Measurements from ENCODE around the gene TNN.

The TNN gene

DNA sequence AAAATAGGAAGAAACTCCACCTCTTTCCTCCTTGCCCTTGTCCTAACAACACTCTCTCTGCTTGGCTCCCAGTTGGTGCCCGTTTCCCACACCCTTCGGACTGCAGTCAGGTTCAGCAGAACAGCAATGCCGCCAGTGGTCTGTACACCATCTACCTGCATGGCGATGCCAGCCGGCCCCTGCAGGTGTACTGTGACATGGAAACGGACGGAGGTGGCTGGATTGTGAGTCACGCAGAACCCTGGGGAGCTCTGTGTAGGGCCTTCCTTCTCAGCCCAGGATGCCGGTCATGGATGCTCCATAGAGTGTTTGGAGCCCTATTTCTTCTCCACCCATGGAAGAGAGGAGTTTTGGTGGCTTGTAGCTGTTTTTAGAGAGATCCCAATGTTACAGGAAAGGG lies 60.9 kb downstream of the TNN start:
- no peak overlapping the region for H3K27ac ChIP-seq
- TF ChIP-seq, protein P1, sequence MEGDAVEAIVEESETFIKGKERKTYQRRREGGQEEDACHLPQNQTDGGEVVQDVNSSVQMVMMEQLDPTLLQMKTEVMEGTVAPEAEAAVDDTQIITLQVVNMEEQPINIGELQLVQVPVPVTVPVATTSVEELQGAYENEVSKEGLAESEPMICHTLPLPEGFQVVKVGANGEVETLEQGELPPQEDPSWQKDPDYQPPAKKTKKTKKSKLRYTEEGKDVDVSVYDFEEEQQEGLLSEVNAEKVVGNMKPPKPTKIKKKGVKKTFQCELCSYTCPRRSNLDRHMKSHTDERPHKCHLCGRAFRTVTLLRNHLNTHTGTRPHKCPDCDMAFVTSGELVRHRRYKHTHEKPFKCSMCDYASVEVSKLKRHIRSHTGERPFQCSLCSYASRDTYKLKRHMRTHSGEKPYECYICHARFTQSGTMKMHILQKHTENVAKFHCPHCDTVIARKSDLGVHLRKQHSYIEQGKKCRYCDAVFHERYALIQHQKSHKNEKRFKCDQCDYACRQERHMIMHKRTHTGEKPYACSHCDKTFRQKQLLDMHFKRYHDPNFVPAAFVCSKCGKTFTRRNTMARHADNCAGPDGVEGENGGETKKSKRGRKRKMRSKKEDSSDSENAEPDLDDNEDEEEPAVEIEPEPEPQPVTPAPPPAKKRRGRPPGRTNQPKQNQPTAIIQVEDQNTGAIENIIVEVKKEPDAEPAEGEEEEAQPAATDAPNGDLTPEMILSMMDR (conservative IDR thresholded peaks at IDR 0.05), result no peak
- TF ChIP-seq ZFX (IDR thresholded peaks at IDR 0.05), result no peak

DNA sequence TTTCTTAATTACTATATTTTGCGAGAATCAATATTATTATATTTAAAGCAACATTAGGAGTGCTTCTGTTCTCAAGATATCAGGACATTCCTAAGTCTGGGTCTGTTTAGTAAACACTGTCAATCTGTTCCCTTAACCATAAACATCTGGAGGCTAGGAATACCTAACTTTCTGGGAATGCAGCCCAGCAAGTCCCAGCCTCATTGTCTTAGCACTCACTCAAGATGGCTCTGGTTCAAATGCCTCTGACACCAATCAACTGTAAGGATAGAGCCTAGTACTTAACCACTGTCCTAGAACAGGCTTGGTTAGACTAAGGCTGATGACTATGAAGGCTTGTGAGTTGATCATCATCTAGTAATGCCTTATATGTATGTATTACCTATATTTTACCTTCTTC lies 61.5 kb downstream of the TNN start:
- H3K27ac ChIP-seq, result no peak overlapping the region

DNA sequence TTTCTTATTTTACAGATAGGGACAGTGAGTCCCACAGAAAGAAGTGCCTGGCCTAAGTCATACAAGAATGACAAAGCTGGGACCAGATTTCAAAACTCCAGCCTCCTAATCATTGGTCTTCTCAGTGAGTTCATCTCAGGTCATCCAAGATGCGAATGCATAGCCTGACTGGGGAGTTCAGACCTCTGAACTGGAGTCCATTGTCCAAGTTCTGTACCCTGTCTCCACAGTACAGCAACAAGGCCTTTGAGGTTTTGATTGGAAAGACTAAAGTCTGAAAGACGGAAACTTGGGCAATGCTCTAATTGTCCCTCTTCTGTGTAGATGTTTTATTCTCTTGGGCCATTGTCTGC lies 62.0 kb downstream of the TNN start:
- TF ChIP-seq ZFX (IDR thresholded peaks at IDR 0.05), result no peak
- TF ChIP-seq, protein P1 (conservative IDR thresholded peaks at IDR 0.05), result no peak
- no peak overlapping the region for H3K27ac ChIP-seq

More for the DNA sequence above, 61.5 kb downstream of the TNN start:
- no peak for TF ChIP-seq ZFX (IDR thresholded peaks at IDR 0.05)
- TF ChIP-seq, protein P1 (conservative IDR thresholded peaks at IDR 0.05), result no peak

DNA sequence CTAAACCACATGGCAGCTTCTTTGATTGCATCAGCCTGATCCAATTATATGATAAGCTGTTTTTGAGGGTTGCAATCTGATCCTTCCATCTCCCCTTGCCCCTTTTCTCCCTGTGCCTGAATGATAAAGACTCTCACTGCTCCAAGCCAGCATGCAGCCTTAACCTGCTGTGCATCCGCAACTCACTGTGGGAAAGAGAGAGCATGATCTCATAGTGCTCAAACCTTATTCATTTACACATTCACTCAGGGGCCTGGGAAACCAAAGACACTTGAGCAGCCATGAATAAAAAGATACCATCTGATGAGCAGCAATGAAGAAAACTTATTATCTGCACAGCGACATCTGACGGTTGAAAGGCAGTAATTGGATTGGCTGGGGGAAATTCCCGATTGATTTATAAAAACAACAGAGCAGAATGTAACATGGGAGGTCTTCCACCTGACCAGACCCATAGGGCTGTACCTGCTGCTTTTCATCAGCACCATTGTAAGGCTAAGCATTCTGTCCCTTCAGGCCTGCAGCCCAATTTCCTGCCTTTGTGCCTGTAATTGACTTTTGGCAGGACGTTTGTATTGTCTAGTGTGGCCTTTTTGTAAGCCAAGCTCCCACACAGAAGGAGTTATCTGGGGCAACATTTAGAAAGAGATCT lies 62.5 kb downstream of the TNN start:
- no peak overlapping the region for H3K27ac ChIP-seq
- no peak for TF ChIP-seq ZFX (IDR thresholded peaks at IDR 0.05)
- TF ChIP-seq, protein P1 (conservative IDR thresholded peaks at IDR 0.05), result peak; percentile 16; the same call in 1 of the 2 replicates

DNA sequence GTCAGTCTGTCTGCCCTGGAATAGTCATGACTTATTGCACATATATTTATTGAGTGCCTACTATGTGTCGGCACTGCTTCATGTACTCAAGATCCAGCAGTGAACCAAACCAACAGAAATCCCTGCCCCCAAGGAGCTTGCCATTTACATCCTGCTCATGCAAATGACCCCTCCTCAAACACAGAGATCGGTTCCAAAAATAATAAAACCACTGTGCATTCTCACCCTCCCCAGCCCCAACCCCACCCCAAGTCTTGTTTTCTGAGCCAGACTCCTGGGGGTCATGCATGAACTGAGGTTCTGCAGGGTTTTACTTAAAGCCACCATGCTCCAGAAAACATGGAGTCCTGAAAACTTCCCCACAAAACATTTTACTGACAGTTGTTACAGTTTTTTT lies 63.0 kb downstream of the TNN start:
- TF ChIP-seq ZFX (IDR thresholded peaks at IDR 0.05), result no peak
- TF ChIP-seq, protein P1 (conservative IDR thresholded peaks at IDR 0.05), result no peak
- H3K27ac ChIP-seq, result no peak overlapping the region

DNA sequence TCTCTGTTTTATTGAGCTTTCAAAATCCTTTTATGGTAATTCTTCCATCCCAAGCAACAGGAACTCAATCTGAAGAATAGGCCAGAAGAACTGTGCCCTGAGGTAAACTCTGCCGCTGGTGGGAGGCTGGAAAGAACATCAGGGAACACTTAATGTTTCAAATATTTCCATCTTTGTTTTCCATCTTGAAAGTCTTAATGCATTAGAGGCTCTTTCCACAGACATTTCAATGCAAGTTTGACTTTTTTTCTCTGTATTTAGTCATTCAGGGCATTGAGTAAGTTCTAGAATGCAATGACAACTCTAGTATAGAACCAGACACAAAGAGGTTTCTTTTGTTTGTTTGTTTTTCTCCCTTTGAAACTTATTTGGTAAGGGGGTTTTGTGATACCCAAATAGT lies 63.5 kb downstream of the TNN start:
- TF ChIP-seq, protein P1 (conservative IDR thresholded peaks at IDR 0.05), result no peak
- TF ChIP-seq ZFX (IDR thresholded peaks at IDR 0.05), result no peak
- H3K27ac ChIP-seq, result no peak overlapping the region

DNA sequence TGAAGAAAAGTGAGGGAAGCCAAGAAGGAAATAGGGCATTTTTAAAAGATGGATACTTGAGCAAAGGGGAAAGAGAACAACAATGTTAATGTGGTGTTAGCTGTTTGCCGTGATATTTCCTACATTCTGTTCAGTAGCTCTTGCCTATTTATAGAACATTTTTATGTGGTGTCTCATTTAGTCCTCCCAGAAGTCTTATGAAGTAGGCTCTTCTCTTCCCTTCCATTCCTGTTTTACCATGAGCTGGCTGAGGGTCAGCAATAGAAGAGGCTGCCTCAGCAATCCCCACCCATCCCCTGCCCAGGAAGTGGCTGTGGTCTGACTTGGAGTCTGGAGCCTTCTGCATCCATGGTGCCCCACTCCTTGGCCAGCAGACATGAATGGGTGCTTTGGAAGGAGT lies 64.8 kb downstream of the TNN start:
- TF ChIP-seq, protein P1 (conservative IDR thresholded peaks at IDR 0.05), result no peak
- no peak for TF ChIP-seq ZFX (IDR thresholded peaks at IDR 0.05)
- H3K27ac ChIP-seq, result no peak overlapping the region
